ENCODE data around the gene PDCD1. TPM values are rescaled to one million over a fixed set of nuclear protein-coding genes. Genes with fewer than 3 reads are reported as not detected.

The PDCD1 gene
- total and polyA plus RNA-seq, 2 donors (not counting 1 experiment from before 2014, with no cell fraction given): 0.28 to 1.3 TPM

DNA sequence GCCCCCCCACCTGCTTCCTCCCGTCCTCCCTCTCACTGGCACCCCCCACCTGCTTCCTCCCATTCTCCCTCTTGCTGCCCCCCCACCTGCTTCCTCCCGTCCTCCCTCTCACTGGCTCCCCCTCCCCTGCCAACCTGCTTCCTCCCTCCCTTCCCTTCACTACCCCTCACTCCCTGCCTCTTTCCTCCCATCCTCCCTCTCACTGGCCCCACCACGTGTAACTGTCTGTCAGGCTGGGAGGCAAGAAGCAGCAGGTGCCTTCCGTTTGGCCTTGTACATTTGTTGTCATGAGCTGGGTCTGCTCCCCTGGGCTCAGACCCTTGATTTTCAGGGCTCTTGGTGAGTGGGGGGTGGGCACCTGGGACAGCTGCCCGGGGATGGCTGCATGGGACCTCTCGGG lies 29.9 kb upstream of the PDCD1 start:
- Mint-ChIP-seq H3K4me3 (no peak overlapping the region), H3K27ac (no peak overlapping the region)
- intact Hi-C loops (cut with micrococcal nuclease): no loop called here

GRCh38 chr2:241887806-241888522 lies 29.3 kb upstream of the PDCD1 start:
- no peak overlapping the region for H3K4me2 ChIP-seq (replicated peaks; ENCODE audit: low read depth, low read length, poor library complexity, severe bottlenecking)
- H2AFZ ChIP-seq (ENCODE audit: insufficient read depth, low read depth, low read length, poor library complexity, severe bottlenecking): no peak overlapping the region
- Mint-ChIP-seq H3K4me1 (peaks cover 41% of the 10 kb centered on the region), H3K27me3 (no peaks in the 10 kb centered on the region), H3K4me3 (peak overlapping the region; percentile 23), H3K27ac (no peak overlapping the region), H3K9me3 (ENCODE audit: insufficient read depth) (no peaks in the 10 kb centered on the region)
- H3K27ac ChIP-seq (ENCODE audit: low read length in 2 of 2): no peak overlapping the region
- ChIA-PET CTCF (interaction anchor here (0.5 kb wide), 1 partner anchor 9 kb away, joined by 3 read pairs; no protein-coding TSS in a partner anchor), POLR2A (no interaction called here)
- peaks cover 1 to 38% of the 10 kb centered on the region in 2 experiments for H3K36me3 ChIP-seq (replicated peaks in 1 of 2; ENCODE audit: control extremely low read depth in 1 of 2, control insufficient read depth in 1 of 2, extremely low read depth in 1 of 2, insufficient read depth in 2 of 2, low read length in 1 of 2)
- TF ChIP-seq, protein P1, sequence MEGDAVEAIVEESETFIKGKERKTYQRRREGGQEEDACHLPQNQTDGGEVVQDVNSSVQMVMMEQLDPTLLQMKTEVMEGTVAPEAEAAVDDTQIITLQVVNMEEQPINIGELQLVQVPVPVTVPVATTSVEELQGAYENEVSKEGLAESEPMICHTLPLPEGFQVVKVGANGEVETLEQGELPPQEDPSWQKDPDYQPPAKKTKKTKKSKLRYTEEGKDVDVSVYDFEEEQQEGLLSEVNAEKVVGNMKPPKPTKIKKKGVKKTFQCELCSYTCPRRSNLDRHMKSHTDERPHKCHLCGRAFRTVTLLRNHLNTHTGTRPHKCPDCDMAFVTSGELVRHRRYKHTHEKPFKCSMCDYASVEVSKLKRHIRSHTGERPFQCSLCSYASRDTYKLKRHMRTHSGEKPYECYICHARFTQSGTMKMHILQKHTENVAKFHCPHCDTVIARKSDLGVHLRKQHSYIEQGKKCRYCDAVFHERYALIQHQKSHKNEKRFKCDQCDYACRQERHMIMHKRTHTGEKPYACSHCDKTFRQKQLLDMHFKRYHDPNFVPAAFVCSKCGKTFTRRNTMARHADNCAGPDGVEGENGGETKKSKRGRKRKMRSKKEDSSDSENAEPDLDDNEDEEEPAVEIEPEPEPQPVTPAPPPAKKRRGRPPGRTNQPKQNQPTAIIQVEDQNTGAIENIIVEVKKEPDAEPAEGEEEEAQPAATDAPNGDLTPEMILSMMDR (IDR thresholded peaks at IDR 0.05): no peak
- no peak for TF ChIP-seq EZH2 (IDR thresholded peaks at IDR 0.05; ENCODE audit: borderline replicate concordance, insufficient read depth, low read depth, low read length, poor library complexity, severe bottlenecking)
- intact Hi-C loops (cut with micrococcal nuclease): no loop called here
- H3K9ac ChIP-seq (ENCODE audit: low read length): no peak overlapping the region
- peaks cover 72% of the 10 kb centered on the region for H3K79me2 ChIP-seq (ENCODE audit: control insufficient read depth, insufficient read depth, low read length)
- H3K27me3 ChIP-seq (replicated peaks in 1 of 4; ENCODE audit: control extremely low read depth in 1 of 4, control insufficient read depth in 3 of 4, insufficient read depth in 4 of 4, low read length in 3 of 4): no peaks in the 10 kb centered on the region
- ATAC-seq (ENCODE audit: low read depth): no peak
- WGBS (ENCODE audit: insufficient coverage): 97% methylated on average over 11 of the region's 24 CpGs
- H3K4me3 ChIP-seq (ENCODE audit: control extremely low read depth in 1 of 5, extremely low read depth in 1 of 5, insufficient read depth in 1 of 5, low read depth in 2 of 5, low read length in 4 of 5): no peak overlapping the region
- peaks cover 0 to 5% (median 0%) of the 10 kb centered on the region in 3 donors for H3K9me3 ChIP-seq (ENCODE audit: control extremely low read depth in 1 of 3, control insufficient read depth in 2 of 3, insufficient read depth in 1 of 3, low read length in 2 of 3)
- peak; percentile 13 for DNase-seq
- H3K4me1 ChIP-seq (ENCODE audit: control insufficient read depth in 2 of 2, insufficient read depth in 2 of 2, low read length in 2 of 2): peaks cover 25 to 28% of the 10 kb centered on the region in 2 donors
- peaks cover 68% of the 10 kb centered on the region for H4K20me1 ChIP-seq (ENCODE audit: control insufficient read depth, insufficient read depth, low read length, poor library complexity, severe bottlenecking)

More for the DNA sequence above, 29.9 kb upstream of the PDCD1 start:
- Histone ChIP-seq H3K9ac (ENCODE audit: low read length) (no peak overlapping the region), H3K27me3 (replicated peaks in 1 of 4; ENCODE audit: control extremely low read depth in 1 of 4, control insufficient read depth in 3 of 4, insufficient read depth in 4 of 4, low read length in 3 of 4) (no peaks in the 10 kb centered on the region), H3K9me3 (ENCODE audit: control extremely low read depth in 1 of 3, control insufficient read depth in 2 of 3, insufficient read depth in 1 of 3, low read length in 2 of 3) (peaks cover 0 to 5% (median 0%) of the 10 kb centered on the region in 3 donors), H3K79me2 (ENCODE audit: control insufficient read depth, insufficient read depth, low read length) (peaks cover 72% of the 10 kb centered on the region), H3K4me3 (ENCODE audit: control extremely low read depth in 1 of 5, extremely low read depth in 1 of 5, insufficient read depth in 1 of 5, low read depth in 2 of 5, low read length in 4 of 5) (no peak overlapping the region), H3K4me2 (replicated peaks; ENCODE audit: low read depth, low read length, poor library complexity, severe bottlenecking) (peak overlapping the region; percentile 1), H3K4me1 (ENCODE audit: control insufficient read depth in 2 of 2, insufficient read depth in 2 of 2, low read length in 2 of 2) (peaks cover 20 to 21% of the 10 kb centered on the region in 2 donors), H4K20me1 (ENCODE audit: control insufficient read depth, insufficient read depth, low read length, poor library complexity, severe bottlenecking) (peaks cover 68% of the 10 kb centered on the region), H3K36me3 (replicated peaks in 1 of 2; ENCODE audit: control extremely low read depth in 1 of 2, control insufficient read depth in 1 of 2, extremely low read depth in 1 of 2, insufficient read depth in 2 of 2, low read length in 1 of 2) (peaks cover 1 to 38% of the 10 kb centered on the region in 2 experiments), H3K27ac (ENCODE audit: low read length in 2 of 2) (peak overlapping the region in 1 of 2 donors; percentile 61), H2AFZ (ENCODE audit: insufficient read depth, low read depth, low read length, poor library complexity, severe bottlenecking) (no peak overlapping the region)
- POLR2A ChIA-PET: no interaction called here
- Mint-ChIP-seq H3K27me3 (no peaks in the 10 kb centered on the region), H3K9me3 (ENCODE audit: insufficient read depth) (no peaks in the 10 kb centered on the region), H3K4me1 (peaks cover 37% of the 10 kb centered on the region)
- no peak for DNase-seq
- no peak for ATAC-seq (ENCODE audit: low read depth)
- no peak for TF ChIP-seq EZH2 (IDR thresholded peaks at IDR 0.05; ENCODE audit: borderline replicate concordance, insufficient read depth, low read depth, low read length, poor library complexity, severe bottlenecking)
- TF ChIP-seq, protein P1 (IDR thresholded peaks at IDR 0.05): no peak
- 27% methylated on average over 3 of the region's 6 CpGs for WGBS (ENCODE audit: insufficient coverage)
- CTCF ChIA-PET: interaction anchor here (0.5 kb wide), 1 partner anchor 10 kb away, joined by 3 read pairs; no protein-coding TSS in a partner anchor
